Activated CD4-positive, alpha-beta T cell treated with anti-CD3 and anti-CD28 coated beads for 36 hours (primary cell): ENCODE results near the gene ARMH2. TPM values are rescaled to one million over a fixed set of nuclear protein-coding genes. Genes with fewer than 3 reads are reported as not detected.
A peak's percentile ranks its signal among the peaks of the same experiment; 100 is the strongest.

ENCODE experiments used
- ATAC-seq: fragments of 200-7000 bp; cut with Tn5 transposase; one replicate; pipeline ENCODE4 v1.10.0; 2021; ENCODE audit warnings: mild to moderate bottlenecking, moderate library complexity
- CTCF ChIA-PET: fragments of 350-600 bp; sonication (Branson Sonifier 250); formaldehyde crosslinking; loops from one replicate; lab custom pipeline; 2021; ENCODE audit warnings: antibody characterized with exemption; lab: Charles Lee
- POLR2A ChIA-PET: fragments of 350-600 bp; sonication (Branson Sonifier 250); formaldehyde crosslinking; loops from one replicate; lab custom pipeline; 2021; ENCODE audit warnings: antibody characterized with exemption, inconsistent platforms; lab: Charles Lee
- DNase-seq: peaks from one replicate; pipeline ENCODE4 v3.0.0-alpha.2; 2020
- H3K27ac Mint-ChIP-seq: one replicate; pipeline ENCODE4 v1.8.0; 2021; ENCODE audit warnings: mixed read lengths
- H3K27me3 Mint-ChIP-seq: one replicate; pipeline ENCODE4 v1.8.0; 2021; ENCODE audit warnings: mixed read lengths
- H3K36me3 Mint-ChIP-seq: one replicate; pipeline ENCODE4 v1.8.0; 2021; ENCODE audit warnings: low read depth, mixed read lengths
- H3K4me1 Mint-ChIP-seq: one replicate; pipeline ENCODE4 v1.8.0; 2021; ENCODE audit warnings: mixed read lengths
- H3K4me3 Mint-ChIP-seq: one replicate; pipeline ENCODE4 v1.8.0; 2021; ENCODE audit warnings: mild to moderate bottlenecking, moderate library complexity, mixed read lengths
- H3K9me3 Mint-ChIP-seq: one replicate; pipeline ENCODE4 v1.8.0; 2021; ENCODE audit warnings: low read depth, mixed read lengths
- intact Hi-C, 2 experiments: fragments of 100-400 bp; cut with DNase I in 1 of 2; cut with micrococcal nuclease in 1 of 2; formaldehyde crosslinking; loops; one replicate each; pipeline versions ENCODE4 v1.14.2 to v1.15.1; 2022 to 2024; cut with DNase I, micrococcal nuclease
- total RNA-seq, 2 experiments: library from RNA; stranded (reverse); gene quantifications; one replicate each; pipeline ENCODE4 v1.2.3, GENCODE V29; 2021

ARMH2 gene
- not detected for total RNA-seq

DNA sequence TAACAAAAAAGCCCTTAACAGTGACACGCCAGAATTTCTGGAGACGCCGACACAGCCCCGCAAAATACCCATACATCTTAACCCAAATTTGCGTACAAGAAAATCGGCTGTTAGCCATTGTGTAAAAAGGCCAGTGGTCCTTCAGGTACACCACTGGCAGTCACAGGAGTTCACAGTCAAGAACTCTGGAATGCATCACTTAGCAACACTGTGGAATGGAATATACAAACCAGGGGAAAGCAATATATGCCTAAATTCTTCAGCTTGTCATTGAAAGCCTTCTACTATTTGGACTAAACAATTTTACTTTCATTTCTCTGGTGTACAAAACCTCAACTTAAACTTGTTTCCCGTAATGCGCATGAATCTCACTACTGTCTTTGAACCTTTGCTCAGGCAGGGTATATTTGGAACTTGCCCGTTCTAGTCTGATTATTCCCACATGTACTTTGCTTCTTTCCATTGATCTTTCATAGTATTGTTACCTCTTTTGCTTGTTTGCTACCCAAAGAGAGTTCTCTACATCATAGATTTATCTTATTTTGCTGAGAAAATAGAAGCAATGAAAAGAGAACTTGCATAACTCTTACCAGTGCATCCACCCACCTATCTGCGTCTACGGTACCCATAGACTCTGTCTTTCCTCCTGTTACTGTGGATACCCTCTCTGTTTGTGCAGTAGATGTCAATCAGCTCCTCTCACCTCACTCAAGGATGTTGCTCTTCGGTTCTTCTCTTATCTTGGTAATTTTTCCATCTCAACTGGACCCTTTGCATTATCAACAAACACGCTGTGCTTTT, at the start of gene ARMH2:
TSS of gene ARMH2 (minus strand) at position 178 of the 801 bp plus-strand sequence. CDS start at position 118, 60 bp downstream.
- CTCF ChIA-PET, result interaction anchor here (0.6 to 1.3 kb wide), 4 partner anchors 9 to 221 kb away, joined by 3 read pairs; no protein-coding TSS in a partner anchor
- Mint-ChIP-seq H3K27me3 (no peaks in the 10 kb centered on the region), H3K27ac (peak within 1 kb of the TSS; percentile 64), H3K4me1 (peaks cover 33% of the 10 kb centered on the region), H3K4me3 (no peak within 1 kb of the TSS), H3K9me3 (no peaks in the 10 kb centered on the region), H3K36me3 (peaks cover 16% of the 10 kb centered on the region)
- ATAC-seq, result peak; percentile 42
- POLR2A ChIA-PET, result no interaction called here
- intact Hi-C loops, result loop anchor here in 1 of 2 experiments (5.0 kb wide), 1 partner anchor 273 kb away; no protein-coding TSS in a partner anchor
- DNase-seq, result no peak

DNA sequence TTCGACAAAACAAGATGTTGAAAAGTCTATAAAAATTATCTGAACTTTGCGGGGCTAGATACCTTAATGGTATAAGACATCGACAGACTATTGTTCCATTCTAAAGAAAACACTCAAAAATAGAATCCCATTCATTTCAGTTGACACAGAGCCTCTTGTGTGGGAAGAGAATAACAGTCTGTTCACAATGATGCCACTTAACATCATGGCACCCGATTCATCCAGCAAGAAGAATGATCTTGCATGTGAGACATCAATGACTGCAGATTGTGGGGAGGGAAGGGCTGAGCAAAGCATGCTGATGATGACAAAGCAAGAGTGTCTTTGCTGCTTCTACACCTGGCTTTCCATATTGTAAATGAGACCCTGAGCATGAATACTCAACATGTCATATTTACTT, 49.7 kb upstream of the ARMH2 start:
- H3K27me3 Mint-ChIP-seq, result no peaks in the 10 kb centered on the region
- peaks cover 40% of the 10 kb centered on the region for H3K4me1 Mint-ChIP-seq
- H3K4me3 Mint-ChIP-seq, result no peak overlapping the region
- no peaks in the 10 kb centered on the region for H3K9me3 Mint-ChIP-seq
- peaks cover 74% of the 10 kb centered on the region for H3K36me3 Mint-ChIP-seq
- peak overlapping the region; percentile 43 for H3K27ac Mint-ChIP-seq
- intact Hi-C loops, result no loop called here
- DNase-seq (no peak), ATAC-seq (no peak)
- CTCF ChIA-PET, result interaction anchor here (0.7 to 2.1 kb wide), 4 partner anchors 87 to 418 kb away, joined by 3 to 9 read pairs (median 4); partner anchors contain the start of gene RIPOR2
- POLR2A ChIA-PET, result no interaction called here

DNA sequence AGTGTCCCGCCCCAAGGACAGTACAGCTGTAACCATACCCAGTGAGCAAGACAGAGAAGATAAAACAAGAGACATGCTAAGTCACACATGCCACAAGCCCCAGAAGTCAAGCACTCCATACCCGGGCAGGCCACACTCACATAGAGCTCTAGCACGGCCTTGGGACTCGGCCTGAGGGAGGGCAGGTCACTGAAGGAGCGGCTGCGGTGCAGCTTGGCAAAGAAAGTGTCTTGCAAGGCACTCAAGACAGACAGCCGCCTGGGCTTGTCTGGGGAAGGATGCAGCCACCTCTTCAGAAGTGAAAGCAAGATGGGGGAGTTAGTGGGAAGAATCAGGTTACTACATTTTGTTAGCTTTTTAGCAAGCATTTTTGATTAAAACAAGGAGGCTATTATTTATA, 48.7 kb upstream of the ARMH2 start:
- ChIA-PET CTCF (interaction anchor here (0.9 to 2.1 kb wide), 2 partner anchors 167 to 170 kb away, joined by 3 to 9 read pairs; no protein-coding TSS in a partner anchor), POLR2A (interaction anchor here (0.9 kb wide), 1 partner anchor 170 kb away, joined by 3 read pairs; no protein-coding TSS in a partner anchor)
- H3K9me3 Mint-ChIP-seq, result no peaks in the 10 kb centered on the region
- H3K4me1 Mint-ChIP-seq, result peaks cover 50% of the 10 kb centered on the region
- peak overlapping the region; percentile 81 for H3K27ac Mint-ChIP-seq
- no peak for ATAC-seq
- intact Hi-C loops, result no loop called here
- no peaks in the 10 kb centered on the region for H3K27me3 Mint-ChIP-seq
- no peak for DNase-seq
- no peak overlapping the region for H3K4me3 Mint-ChIP-seq
- peaks cover 73% of the 10 kb centered on the region for H3K36me3 Mint-ChIP-seq

DNA sequence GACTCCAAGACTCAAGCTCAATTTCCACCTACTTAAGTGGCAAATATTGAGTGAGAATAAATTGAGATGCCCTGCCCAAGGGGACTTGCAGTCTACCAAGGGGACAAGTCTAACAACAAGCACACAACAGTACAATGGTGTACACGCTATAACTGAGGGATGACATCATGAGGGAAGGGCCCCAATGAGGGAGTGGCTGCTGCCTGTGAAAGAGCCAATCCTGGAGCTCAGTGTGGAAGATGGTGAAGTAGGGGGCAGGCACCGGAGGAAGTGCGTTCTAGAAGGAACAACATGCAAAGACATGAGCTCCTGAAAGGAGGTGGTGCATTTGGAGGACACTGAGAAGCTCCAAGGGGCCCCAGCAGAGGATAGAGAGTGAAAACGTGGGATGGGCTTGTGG, 46.9 kb upstream of the ARMH2 start:
- Mint-ChIP-seq H3K4me3 (no peak overlapping the region), H3K27ac (peak overlapping the region; percentile 59), H3K9me3 (no peaks in the 10 kb centered on the region), H3K4me1 (peaks cover 63% of the 10 kb centered on the region), H3K27me3 (no peaks in the 10 kb centered on the region), H3K36me3 (peaks cover 71% of the 10 kb centered on the region)
- ATAC-seq (peak; percentile 70), DNase-seq (no peak)
- intact Hi-C loops, result no loop called here
- CTCF ChIA-PET, result interaction anchor here (0.7 to 3.4 kb wide), 7 partner anchors 11 to 197 kb away, joined by 3 to 21 read pairs (median 3); no protein-coding TSS in a partner anchor
- POLR2A ChIA-PET, result no interaction called here

DNA sequence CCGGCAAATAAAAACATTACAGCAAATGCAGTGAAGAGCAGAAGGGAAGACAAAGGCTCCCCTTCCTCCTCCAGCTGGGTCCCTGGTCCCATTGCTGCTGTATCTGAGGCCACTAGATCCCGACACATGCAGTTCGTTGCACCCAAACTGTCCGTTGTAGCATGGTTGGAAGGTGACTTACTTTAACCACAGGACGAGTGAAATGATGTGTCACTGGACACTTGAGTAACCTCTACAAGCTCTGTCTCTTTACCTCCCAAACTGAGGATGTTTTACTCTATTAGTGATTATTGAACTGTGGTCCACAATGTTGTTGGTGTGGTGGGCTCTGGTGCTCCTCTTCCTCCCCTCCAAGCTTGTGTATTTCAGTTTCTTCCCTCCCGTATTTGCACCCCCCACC, 46.2 kb upstream of the ARMH2 start:
- Mint-ChIP-seq H3K27ac (peak overlapping the region; percentile 55), H3K4me1 (peaks cover 70% of the 10 kb centered on the region), H3K36me3 (peaks cover 67% of the 10 kb centered on the region), H3K27me3 (no peaks in the 10 kb centered on the region), H3K4me3 (no peak overlapping the region), H3K9me3 (no peaks in the 10 kb centered on the region)
- no peak for DNase-seq
- intact Hi-C loops, result no loop called here
- CTCF ChIA-PET, result interaction anchor here (0.8 to 3.4 kb wide), 4 partner anchors 11 to 197 kb away, joined by 3 to 21 read pairs (median 4); no protein-coding TSS in a partner anchor
- no peak for ATAC-seq
- POLR2A ChIA-PET, result no interaction called here

DNA sequence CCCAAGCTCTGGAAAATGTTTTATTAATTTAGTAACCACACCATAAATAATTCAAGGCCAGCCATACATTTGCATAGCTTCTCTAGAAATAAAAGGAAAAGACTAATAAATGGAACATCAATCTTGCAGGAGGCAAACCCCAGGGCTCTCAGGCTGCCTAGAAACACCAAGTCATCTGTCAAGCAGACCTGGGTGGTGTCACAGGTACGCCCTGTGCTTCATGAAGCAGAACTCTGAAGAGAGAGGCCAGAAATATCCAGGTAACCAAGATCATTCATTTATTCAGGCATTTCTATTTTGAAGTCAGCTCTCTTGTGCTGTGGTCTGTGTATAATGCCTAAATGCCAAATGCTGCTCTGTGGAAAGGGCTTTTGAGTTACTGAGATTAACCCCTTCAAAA, 45.3 kb upstream of the ARMH2 start:
- Mint-ChIP-seq H3K4me1 (peaks cover 75% of the 10 kb centered on the region), H3K9me3 (no peaks in the 10 kb centered on the region), H3K27ac (peak overlapping the region; percentile 28), H3K4me3 (no peak overlapping the region), H3K27me3 (no peaks in the 10 kb centered on the region), H3K36me3 (peaks cover 67% of the 10 kb centered on the region)
- POLR2A ChIA-PET, result no interaction called here
- CTCF ChIA-PET, result interaction anchor here (0.8 to 3.4 kb wide), 6 partner anchors 12 to 181 kb away, joined by 3 to 21 read pairs (median 3); no protein-coding TSS in a partner anchor
- no peak for DNase-seq
- intact Hi-C loops, result no loop called here
- ATAC-seq, result no peak

DNA sequence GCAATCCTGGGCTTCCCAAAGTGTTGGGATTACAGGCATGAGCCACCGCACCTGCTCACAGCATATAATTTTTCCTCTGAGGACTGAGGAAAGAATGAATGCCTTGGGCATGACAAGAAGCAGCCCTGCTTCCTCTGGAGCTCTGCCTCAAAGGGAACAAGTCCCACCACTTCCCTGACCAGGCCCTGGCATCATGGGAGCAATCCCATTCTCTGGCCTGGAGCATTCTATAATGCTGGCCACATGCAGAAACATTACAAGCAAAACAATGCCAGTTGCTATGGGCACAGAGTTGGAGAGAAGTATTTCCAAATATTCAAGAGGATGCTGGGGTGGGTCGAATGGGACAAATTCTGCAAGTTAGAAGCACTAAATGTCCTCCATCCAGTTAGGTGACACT, 41.5 kb upstream of the ARMH2 start:
- Mint-ChIP-seq H3K4me1 (peaks cover 68% of the 10 kb centered on the region), H3K27me3 (no peaks in the 10 kb centered on the region), H3K36me3 (peaks cover 52% of the 10 kb centered on the region), H3K4me3 (no peak overlapping the region), H3K27ac (peak overlapping the region; percentile 38), H3K9me3 (no peaks in the 10 kb centered on the region)
- ATAC-seq (no peak), DNase-seq (no peak)
- POLR2A ChIA-PET, result no interaction called here
- intact Hi-C loops, result no loop called here
- CTCF ChIA-PET, result interaction anchor here (1.1 to 1.5 kb wide), 2 partner anchors 178 to 187 kb away, joined by 4 to 5 read pairs; no protein-coding TSS in a partner anchor

DNA sequence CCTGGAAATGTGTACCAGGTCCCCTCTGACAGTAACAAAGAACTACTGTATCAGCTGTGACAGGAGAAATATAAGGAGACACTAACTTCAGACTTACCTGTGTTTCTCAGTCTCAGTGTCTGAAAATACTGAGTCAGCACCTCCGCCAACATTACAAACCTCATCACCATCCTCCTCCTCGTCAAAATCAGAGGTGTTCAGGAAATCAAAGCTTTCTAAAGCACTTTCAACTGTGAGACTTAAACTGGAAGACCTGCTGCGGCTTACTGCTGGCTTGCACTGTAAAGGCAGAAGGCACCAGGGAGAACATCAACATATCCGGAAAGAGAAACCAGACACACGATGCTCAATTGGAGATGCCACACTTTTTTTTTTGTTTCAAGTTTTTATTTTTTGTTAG, 40.3 kb upstream of the ARMH2 start:
- ATAC-seq (peak; percentile 77), DNase-seq (peak; percentile 38)
- ChIA-PET CTCF (interaction anchor here (0.6 to 0.7 kb wide), 3 partner anchors 191 to 851 kb away, joined by 3 to 4 read pairs (median 3); no protein-coding TSS in a partner anchor), POLR2A (no interaction called here)
- intact Hi-C loops, result no loop called here
- Mint-ChIP-seq H3K9me3 (no peaks in the 10 kb centered on the region), H3K27me3 (no peaks in the 10 kb centered on the region), H3K36me3 (peaks cover 56% of the 10 kb centered on the region), H3K27ac (peak overlapping the region; percentile 76), H3K4me3 (peak overlapping the region; percentile 24), H3K4me1 (peaks cover 72% of the 10 kb centered on the region)

DNA sequence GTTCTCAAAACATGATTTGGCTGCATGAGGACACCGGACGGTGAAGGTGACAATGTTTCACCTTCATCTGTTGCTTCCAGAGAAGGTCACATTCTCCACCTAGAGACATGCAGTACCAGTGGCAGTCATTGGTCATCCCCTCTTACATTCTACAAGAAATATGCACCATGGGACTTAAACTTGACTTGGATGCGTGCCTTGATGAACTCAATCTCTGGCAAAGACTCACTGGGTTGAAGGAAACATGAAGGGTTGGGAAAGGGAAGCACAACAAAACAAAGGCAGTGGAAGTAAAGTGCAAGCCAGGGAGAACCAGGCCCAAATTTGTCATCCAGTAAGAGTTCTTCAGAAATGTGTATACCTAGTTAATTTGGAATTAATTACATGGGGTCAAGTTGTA, 39.4 kb upstream of the ARMH2 start:
- peak overlapping the region; percentile 56 for H3K27ac Mint-ChIP-seq
- ChIA-PET CTCF (no interaction called here), POLR2A (no interaction called here)
- no peak overlapping the region for H3K4me3 Mint-ChIP-seq
- H3K4me1 Mint-ChIP-seq, result peaks cover 68% of the 10 kb centered on the region
- no peaks in the 10 kb centered on the region for H3K27me3 Mint-ChIP-seq
- H3K9me3 Mint-ChIP-seq, result no peaks in the 10 kb centered on the region
- DNase-seq (no peak), ATAC-seq (no peak)
- intact Hi-C loops, result no loop called here
- peaks cover 57% of the 10 kb centered on the region for H3K36me3 Mint-ChIP-seq

DNA sequence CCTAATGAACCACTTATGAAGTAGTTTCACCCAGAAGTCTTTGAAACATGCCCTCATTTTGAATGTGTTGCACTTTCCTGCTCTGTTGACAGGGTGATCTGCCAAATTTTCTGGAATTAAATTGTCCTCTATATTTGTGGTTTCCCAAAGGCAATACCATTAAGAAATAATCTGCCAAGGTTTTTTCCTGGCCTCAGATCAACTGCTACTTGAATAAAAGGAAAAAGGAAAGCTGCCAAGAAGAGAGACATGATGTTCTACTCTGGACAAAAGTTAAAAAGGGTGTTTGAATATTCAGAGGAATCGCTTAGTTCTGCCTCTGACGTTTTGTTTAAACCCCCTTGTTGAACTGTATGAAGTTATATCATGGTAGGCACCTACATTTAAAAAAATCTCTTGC, 37.4 kb upstream of the ARMH2 start:
- H3K36me3 Mint-ChIP-seq, result peaks cover 54% of the 10 kb centered on the region
- DNase-seq (no peak), ATAC-seq (no peak)
- no peak overlapping the region for H3K4me3 Mint-ChIP-seq
- POLR2A ChIA-PET, result no interaction called here
- H3K27me3 Mint-ChIP-seq, result no peaks in the 10 kb centered on the region
- peak overlapping the region; percentile 38 for H3K27ac Mint-ChIP-seq
- peaks cover 66% of the 10 kb centered on the region for H3K4me1 Mint-ChIP-seq
- intact Hi-C loops, result no loop called here
- CTCF ChIA-PET, result interaction anchor here (1.2 to 1.8 kb wide), 2 partner anchors 14 to 155 kb away, joined by 4 read pairs; no protein-coding TSS in a partner anchor
- H3K9me3 Mint-ChIP-seq, result no peaks in the 10 kb centered on the region

DNA sequence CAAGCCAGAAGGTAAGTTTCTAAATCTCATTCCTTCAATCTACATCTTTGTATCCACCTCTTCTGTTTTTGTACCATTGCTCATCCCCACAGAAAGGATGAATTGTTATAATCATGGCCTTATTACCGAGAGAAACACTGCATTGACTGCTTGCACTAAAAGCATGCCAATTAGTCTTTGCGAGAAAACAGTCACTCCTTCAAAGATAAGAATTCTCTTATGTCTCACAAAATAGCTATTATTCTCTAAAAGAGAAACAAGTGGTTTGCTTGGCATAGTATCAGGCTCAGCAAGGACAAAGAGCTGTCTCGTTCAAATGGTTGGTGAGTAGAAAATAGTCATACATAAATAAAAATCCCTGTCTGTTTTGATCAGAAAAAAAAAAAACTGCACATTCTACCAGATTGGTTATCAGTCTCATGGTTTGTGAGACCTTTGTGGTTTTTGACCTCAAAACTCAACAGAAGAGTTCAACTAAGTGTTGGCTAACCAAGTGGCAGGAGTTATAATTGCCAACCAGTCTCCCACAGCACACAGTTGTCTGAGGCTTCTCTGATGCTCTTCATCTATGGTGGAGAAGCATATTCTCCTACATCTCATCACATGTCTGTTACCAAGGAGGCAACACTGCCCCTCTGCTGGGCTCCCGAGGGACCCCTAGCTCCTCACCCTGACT, 35.1 kb upstream of the ARMH2 start:
- H3K4me1 Mint-ChIP-seq, result peaks cover 47% of the 10 kb centered on the region
- CTCF ChIA-PET, result interaction anchor here (0.5 to 1.2 kb wide), 4 partner anchors 76 to 199 kb away, joined by 3 to 4 read pairs (median 4); no protein-coding TSS in a partner anchor
- H3K27ac Mint-ChIP-seq, result peak overlapping the region; percentile 68
- ATAC-seq (no peak), DNase-seq (no peak)
- H3K9me3 Mint-ChIP-seq, result no peaks in the 10 kb centered on the region
- no peak overlapping the region for H3K4me3 Mint-ChIP-seq
- H3K36me3 Mint-ChIP-seq, result peaks cover 51% of the 10 kb centered on the region
- intact Hi-C loops, result no loop called here
- POLR2A ChIA-PET, result no interaction called here
- no peaks in the 10 kb centered on the region for H3K27me3 Mint-ChIP-seq
